Kidney tubule cell (primary cell): ENCODE measurements around the gene STAT5A.
"Not testable (repeated sequence)": the region's sequence is repeated elsewhere in the genome, so short reads cannot be mapped to it uniquely, and the experiment has no call there.

ENCODE experiments used
- DNase-seq: peaks from one replicate; pipeline ENCODE4 v3.0.0-alpha.2; 2018; ENCODE audit warnings: low spot score

STAT5A gene

DNA sequence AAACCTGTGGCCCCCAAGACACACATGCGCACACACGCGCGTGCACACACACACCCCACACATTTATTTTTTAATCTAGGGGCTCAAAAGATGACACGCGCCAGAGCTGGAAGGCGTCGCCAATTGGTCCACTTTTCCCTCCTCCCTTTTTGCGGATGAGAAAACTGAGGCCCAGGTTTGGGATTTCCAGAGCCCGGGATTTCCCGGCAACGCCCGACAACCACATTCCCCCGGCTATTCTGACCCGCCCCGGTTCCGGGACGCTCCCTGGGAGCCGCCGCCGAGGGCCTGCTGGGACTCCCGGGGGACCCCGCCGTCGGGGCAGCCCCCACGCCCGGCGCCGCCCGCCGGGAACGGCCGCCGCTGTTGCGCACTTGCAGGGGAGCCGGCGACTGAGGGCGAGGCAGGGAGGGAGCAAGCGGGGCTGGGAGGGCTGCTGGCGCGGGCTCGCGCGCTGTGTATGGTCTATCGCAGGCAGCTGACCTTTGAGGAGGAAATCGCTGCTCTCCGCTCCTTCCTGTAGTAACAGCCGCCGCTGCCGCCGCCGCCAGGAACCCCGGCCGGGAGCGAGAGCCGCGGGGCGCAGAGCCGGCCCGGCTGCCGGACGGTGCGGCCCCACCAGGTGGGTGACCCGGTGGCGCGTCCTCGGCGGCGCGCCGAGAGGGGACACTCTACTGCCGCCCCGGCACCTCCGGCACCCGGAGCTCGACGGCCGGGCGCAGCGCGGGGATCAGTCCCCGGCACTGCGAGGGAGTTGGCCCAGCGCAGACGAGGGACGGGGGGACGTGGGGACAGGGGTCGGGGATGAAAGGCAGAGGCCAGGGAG lies at the start of gene STAT5A:
Gene STAT5A (plus strand): TSS at position 522 of the 826 bp plus-strand sequence. CDS start 914 bp downstream, outside the sequence.
- DNase-seq: peak; percentile 77

DNA sequence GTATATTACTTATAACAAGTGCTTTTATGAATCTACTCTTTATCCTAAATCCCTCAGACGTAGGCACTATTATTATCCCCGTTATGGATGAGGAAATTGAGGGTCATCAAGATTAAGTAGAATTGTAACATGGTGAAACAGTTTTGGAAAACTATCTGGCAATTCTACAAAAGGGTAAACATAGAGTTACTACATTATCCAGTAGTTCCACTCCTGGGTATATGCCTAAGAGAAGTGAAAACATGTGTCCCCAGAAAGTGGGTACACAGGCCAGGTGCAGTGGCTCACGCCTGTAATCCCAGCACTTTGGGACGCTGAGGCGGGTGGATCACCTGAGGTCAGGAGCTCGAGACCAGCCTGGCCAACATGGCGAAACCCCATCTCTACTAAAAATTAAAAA lies 48.7 kb upstream of the STAT5A start:
- DNase-seq: not testable (repeated sequence)

DNA sequence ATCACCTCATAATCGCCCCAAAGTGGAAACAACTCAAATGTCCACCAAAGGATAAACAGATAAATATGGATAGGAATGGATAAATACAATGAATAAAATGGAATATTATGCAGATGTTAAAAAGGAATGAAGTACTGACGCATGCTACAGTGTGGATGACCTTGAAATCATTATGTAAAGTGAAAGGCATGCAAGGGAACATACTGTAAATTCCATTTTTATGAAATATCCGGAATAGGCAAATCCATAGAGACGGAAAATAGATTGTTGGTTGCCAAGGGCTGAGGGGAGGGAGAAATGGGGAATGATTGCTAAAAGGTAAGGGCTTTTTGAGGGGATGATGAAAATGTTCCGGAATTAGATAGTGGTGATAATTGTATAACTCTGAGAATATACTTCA lies 48.1 kb upstream of the STAT5A start:
- no peak for DNase-seq

DNA sequence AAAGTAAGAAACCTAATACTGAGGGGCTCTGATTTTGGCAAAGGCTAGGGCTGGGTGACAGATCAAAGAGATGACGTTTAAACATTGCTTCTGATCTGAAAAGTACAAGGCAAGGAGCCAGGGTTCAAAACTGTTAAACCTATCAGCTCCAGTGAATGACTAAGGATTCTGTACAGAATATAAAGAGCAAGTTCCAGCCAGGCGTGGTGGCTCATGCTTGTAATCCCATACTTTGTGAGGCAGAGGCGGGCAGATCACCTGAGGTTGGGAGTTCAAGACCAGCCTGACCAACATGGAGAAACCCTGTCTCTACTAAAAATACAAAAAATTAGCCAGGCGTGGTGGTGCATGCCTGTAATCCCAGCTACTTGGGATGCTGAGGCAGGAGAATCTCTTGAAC lies 47.4 kb upstream of the STAT5A start:
- not testable (repeated sequence) for DNase-seq

DNA sequence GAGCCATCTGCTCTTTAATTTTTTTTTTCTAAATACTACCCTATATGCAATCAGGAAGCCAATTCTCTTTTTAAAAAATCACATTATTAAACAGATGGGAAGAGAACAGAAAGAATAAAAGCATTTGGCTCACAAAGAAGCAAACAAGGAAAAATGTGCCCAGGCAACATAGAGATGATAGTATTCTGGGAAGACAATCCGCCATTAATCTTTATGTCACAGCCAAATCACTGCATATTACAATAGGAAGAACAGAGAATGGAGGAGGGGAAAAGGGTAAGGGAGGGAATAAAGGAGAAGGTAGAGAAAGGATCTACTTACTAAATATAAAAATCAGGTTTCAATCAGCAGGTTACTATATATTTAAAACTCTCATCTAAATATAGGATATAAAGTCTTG lies 46.4 kb upstream of the STAT5A start:
- DNase-seq: no peak

DNA sequence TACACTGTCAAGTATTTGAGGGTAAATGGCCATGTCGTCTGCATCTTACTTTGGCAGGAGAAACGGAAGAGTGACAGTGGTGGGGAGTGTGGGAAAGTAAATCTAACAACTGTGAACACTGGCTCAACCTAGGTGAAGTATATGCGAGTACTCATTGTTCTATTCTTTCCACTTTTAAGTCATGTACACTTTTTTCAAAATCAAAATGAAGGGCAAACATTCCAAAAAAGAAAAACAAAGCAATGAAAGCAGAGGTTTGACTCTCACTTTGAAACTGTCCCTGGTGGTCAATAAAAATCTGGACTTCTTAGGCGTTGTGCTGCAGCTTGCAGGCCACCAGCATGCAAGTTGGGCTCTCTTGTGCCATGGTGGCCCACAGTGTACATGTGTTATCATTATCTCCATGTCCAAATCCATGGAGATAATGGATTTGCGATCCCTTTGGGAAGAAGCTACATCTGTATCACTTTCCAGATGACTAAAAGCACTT lies 44.8 kb upstream of the STAT5A start:
- no peak for DNase-seq

DNA sequence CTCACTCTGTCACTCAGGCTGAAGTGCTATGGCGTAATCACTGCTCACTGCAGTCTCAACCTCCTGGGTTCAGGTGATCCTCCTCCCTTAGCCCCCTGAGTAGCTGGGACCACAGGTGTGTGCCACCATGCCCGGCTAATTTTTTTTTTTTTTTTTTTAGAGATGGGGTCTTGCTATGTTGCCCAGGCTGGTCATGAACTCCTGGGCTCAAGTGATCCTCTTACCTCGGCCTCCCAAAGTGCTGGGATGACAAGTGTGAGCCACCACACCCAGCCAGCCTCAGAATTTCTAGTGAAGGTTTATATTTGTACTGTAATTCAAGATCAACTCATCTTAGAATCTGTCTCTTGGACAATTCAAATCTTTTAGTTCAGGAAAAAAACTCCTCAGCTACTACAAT lies 44.2 kb upstream of the STAT5A start:
- not testable (repeated sequence) for DNase-seq

DNA sequence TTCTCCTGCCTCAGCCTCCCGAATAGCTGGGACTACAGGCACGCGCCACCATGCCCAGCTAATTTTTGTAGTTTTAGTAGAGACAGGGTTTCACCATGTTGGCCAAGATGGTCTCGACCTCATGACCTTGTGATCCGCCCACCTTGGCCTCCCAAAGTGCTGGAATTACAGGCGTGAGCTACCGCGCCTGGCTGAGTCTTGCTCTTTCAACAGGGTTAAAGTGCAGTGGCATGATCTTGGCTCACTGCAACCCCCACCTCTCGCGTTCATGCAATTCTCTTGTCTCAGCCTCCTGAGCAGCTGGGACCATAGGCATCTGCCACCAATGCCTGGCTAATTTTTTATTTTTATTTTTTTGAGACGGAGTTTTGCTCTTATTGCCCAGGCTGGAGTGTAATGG lies 43.1 kb upstream of the STAT5A start:
- DNase-seq: not testable (repeated sequence)

DNA sequence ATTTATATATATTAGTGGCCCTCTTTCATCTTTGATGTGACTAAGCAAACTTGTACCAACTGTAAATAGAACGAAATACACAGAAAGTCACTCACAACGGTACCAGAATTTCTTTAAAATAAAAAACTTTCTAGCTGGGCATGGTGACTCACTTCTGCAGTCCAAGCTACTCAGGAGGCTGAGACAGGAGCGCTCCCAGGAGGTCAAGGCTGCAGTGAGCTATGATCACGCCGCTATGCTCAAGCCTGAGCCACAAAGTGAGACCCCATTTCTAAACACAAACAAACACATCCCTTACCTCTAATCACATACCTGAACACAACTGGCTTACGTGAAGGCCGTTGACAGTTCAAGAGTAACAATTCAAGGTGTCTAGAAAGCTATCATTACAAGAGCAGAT lies 41.8 kb upstream of the STAT5A start:
- DNase-seq: no peak

DNA sequence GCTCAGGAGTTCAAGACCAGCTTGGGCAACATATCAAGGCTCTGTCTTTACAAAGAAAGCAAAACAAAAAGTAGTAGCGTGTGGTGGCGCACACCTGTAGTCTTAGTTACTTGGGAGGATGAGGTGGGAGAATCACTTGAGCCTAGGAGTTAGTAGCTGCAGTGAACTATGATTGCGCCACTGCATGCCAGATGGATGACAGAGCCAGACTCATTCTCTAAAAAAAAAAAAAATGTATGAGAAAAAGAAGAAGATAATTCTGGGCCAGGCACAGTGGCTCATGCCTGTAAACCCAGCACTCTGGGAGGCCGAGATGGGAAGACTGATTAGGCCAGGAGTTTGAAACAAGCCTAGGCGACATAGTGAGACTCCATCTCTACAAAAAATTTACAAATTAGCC lies 40.6 kb upstream of the STAT5A start:
- DNase-seq: peak; percentile 29

DNA sequence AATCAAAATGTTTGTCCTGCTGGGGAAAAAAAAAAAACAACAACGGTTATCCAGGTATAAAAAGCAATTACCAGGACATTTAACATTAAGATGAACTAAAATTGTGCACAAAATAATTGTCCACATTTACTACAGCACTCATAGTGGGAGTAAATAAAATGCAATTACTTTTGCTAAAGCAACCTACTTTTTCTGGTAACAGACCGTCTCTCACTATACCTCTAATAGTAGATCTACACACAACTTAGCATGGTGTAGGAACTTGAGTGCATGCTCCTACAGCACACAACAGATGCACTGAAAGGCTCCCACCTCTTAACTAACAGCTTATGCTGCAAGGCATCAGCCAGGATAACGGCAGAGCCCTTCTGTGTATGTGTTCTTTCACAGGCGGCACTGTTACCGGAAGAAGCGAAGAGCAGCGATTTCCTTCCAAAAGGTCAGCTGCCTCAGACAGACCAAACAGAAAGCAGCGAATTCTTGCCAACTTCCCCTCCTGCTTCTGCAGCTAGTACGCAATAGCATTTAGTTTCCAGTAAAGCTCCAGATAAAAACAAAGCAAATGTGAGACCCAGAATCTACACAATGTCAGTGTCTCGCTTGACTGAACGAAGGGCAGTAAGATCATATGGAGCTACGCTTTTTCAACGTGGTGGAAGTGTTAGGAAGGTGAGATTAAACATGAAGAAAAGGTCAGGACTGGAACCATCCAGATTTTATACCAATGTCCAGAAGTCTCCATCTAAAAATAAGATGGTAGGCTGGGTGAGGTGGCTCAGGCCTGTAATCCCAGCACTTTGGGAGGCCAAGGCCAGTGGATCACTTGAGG lies 39.7 kb upstream of the STAT5A start:
- peak; percentile 69 for DNase-seq

DNA sequence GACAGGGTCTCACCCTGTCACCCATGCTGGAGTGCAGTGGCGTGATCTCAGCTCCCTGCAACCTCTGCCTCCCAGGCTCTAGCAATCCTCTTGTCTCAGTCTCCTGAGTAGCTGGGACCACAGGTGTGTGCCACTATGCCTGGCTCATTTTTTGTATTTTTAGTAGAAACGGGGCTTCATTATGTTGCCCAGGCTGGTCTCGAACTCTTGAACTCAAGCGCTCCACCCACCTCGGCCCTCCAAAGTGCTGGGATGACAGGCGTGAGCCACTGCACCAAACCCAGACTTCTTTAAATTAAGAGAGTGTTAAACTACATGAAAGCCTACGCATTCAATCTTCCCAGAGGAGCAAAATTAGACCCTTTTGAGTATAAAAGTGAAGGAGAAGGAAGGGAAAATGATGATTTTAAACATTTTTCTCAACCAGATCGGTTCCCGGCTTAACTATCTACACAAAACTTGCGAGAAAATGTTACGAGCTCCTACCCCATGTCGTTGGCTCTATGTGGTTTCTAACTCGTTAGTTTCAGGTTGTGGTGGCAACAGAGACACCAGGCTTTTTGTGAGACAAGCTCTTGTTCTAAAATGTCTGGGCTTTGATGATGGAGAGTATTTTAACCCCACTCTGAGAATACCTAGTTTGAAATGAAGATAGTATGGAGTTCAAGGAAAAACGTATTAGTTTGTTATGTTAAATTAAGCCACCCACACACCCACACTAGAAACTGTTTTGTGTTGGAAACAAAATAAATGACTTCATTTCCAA lies 38.4 kb upstream of the STAT5A start:
- DNase-seq: no peak

DNA sequence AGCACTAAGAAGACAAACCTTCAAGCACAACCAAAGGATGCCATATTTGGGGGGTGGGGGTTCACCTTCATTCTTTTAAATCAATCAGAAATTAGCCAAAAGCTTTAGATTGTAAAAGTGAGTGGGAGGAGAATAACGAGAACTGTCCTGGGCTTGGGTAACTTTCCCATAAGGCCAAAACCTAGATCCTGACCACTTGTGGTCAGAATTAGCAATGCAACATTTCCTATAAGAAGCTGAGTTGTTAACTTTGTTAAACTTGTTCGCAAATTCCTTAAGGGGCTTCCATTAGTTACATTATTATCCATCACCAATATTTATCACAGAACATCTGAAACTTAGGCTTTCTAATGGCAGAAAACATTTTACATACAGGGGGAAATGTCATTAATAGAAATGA lies 37.2 kb upstream of the STAT5A start:
- no peak for DNase-seq

DNA sequence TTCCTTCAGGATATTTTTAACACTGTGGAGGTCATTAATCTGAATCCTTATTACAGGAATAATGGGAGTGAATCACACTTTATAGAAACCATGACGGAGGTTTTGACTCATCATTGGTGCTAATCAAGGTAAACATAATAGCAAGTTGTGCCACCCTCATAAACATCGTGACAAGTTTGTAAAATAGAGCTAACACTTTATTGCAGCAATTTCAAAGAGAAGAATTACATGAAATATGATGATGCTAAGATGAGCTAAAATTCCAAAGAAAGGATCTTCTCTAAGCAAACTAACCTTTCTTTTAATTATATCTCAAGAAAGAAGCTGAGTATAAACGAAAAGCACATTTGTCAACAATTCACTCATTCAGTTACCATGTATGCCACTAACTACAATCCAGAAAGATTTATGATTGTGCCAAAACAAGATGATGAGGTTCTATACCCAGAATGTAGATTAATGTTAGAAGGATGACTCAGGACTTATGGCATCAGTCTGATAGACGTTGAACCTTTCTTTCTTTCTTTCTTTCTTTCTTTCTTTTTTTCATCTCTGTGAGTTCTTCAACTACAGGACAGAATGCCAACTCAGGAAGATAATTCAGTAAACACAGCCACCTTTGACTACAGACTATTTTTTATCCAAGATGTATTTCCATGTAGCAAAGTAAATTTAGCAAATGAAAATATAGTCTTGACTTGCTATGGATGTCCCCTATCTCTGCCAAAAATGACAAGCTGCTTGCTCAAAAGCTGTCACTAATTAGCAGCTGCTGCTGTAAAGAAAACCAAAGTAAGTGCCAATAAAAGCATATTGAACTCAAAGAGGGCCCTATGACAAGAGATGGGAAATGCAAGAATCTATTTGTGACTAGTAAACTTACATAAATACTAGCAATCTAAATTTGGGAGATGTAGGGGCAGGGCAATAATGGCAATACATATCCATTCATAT lies 35.4 kb upstream of the STAT5A start:
- peak; percentile 9 for DNase-seq

DNA sequence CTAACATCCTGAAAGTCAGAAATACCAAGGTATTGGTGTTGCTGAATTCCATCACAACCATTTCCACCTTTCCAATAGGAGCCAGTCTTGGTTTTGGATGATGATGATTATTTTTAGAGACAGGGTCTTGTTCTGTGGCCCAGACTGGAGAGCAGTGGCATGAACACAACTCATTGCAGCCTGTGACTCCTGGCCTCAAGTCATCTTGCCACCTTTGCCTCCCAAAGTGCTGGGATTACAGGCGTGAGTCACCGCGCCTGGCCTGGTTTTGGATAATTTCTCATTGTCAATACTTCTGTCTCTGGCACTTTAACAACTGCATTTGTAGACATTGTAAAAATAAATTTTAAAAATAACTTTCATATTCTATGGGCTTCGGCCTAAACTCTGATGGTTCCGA lies 34.7 kb upstream of the STAT5A start:
- no peak for DNase-seq

DNA sequence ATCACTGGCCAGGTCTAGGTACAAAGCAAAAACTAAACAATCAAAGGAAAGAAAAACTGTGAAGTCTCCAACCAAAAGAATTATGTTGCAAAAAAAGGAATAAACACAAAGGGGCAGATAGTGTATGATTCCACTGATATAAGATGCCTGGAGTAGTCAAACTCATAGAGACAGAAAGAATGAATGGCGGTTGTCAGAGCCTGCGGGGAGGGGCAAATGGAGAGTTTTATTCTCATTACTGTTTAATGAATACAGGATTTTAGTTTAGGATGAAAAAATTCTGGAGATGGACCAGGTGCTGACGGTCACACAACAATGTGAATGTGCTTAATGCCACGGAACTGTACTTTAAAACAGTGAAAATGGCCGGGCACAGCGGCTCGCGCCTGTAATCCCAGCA lies 32.9 kb upstream of the STAT5A start:
- no peak for DNase-seq

DNA sequence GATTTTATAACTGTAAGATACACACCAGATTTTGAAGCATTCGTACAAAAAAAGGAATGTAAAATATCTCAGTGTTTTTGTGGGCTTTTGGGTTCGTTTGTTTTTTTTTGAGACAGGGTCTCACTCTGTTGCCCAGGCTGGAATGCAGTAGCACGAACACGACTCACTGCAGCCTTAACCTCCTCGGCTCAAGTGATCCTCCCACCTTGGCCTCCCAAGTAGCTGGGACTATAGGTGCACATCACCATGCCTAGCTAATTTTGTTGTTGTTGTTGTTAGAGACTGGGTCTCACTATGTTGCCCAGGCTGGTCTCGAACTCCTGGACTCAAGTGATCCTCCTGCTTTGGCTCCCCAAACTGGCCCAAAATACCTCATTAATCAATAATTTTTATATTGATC lies 28.0 kb upstream of the STAT5A start:
- DNase-seq: no peak

DNA sequence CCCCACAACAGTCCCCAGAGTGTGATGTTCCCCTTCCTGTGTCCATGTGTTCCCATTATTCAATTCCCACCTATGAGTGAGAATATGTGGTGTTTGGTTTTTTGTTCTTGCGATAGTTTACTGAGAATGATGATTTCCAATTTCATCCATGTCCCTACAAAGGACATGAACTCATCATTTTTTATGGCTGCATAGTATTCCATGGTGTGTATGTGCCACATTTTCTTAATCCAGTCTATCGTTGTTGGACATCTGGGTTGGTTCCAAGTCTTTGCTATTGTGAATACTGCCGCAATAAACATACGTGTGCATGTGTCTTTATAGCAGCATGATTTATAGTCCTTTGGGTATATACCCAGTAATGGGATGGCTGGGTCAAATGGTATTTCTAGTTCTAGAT lies 23.9 kb upstream of the STAT5A start:
- not testable (repeated sequence) for DNase-seq

DNA sequence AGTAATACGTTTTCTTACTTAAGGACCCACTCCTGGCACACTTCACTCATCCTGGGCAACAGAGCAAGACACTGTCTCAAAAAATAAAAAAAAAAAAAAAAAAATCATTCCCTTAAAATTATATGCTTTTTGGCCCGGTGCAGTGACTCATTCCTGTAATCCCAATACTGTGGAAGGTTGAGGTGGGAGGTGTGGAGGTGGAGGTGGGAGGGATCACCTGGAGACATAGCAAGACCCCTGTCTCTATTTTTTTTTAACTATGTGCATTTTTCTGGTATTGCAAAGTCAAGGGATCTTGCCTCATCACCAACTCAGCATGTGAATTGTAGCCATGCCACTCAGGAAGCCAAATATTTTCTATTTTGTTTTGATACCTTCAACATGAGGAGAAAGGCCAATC lies 21.8 kb upstream of the STAT5A start:
- no peak for DNase-seq

DNA sequence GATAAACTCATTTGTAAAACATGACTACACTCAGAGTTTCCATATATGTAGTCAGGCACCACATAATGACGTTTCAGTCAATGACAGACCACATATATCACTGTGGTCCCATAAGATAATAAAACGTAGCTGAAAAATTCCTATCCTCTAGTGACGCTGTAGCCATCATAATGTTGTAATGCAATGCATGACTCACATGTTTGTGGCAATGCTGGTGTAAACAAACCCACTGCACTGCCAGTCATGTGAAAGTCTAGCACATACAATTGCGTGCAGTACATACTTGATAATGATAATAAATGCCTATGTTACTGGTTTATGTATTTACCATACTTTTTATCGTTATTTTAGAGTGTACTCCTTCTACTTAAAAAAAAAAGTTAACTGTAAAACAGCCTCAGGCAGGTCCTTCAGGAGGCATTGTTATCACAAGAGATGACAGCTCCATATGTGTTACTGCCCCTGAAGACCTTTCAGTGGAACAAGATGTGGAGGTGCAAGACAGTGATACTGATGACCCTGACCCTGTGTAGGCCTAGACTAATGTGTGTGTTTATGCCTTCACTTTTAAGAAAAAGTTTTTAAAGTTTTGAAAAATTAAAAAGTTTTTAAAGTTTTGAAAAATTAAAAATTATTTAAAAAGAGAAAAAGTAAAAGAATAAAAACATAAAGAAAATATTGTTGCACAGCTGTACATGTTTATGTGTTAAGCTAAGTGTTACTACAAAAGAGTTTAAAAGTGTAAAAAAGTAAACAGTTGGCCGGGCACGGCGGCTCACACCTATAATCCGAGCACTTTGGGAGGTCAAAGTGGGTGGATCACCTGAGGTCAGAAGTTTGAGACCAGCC lies 21.2 kb upstream of the STAT5A start:
- DNase-seq: peak; percentile 4
